HepG2 (cell line): Measurements from ENCODE around the gene KHK. TPM values are rescaled to one million over a fixed set of nuclear protein-coding genes. Genes with fewer than 3 reads are reported as not detected.

Experiments used
- ATAC-seq: fragments of 200-7000 bp; cut with Tn5 transposase; 3 replicates; pipeline ENCODE4 v1.9.1; 2020; ENCODE audit warnings: mild to moderate bottlenecking, moderate library complexity
- BruUV-seq: library from RNA; stranded (reverse); fragments of 400-500 nt; replicated peaks from 2 replicates; lab custom pipeline; 2021; lab: Mats Ljungman, UMichigan
- CTCF ChIA-PET: fragments of 300-600 bp; formaldehyde crosslinking; extraction: SDS; loops from one replicate; lab custom pipeline; 2021; ENCODE audit warnings: low total read pairs, inconsistent platforms, low intra/inter-chr PET ratio; lab: Yijun Ruan, JAX
- POLR2A ChIA-PET: fragments of 350-600 bp; sonication (Branson Sonifier 250); formaldehyde crosslinking; loops from one replicate; lab custom pipeline; 2020; ENCODE audit warnings: antibody characterized with exemption, inconsistent platforms; lab: Yijun Ruan, JAX
- DNase-seq: peaks from one replicate; pipeline ENCODE4 v3.0.0-alpha.2; 2015; ENCODE audit warnings: low spot score
- FAIRE-seq: peaks from 3 replicates; lab custom pipeline; 2011; peaks lifted over from hg19 to GRCh38; lab: Jason Lieb, UNC
- H2AFZ ChIP-seq: one replicate; pipeline ENCODE4 v1.6.1; 2011; ENCODE audit warnings: low read length, inconsistent platforms
- H3K27ac ChIP-seq: fragments of 300-600 bp; 3 replicates; pipeline ENCODE4 v1.8.0; 2011; ENCODE audit warnings: mixed run types, mild to moderate bottlenecking, mixed read lengths, low read length, inconsistent platforms; ENCODE audit not compliant: insufficient read depth; ENCODE audit errors: extremely low read length
- H3K27me3 ChIP-seq, 2 experiments: fragments of 200-600 bp in 1 of 2; 2 replicates in 1 of 2; 3 replicates in 1 of 2; pipeline versions ENCODE4 v1.6.0 to v1.8.0; 2011; ENCODE audit warnings: low read length in 2 of 2, mild to moderate bottlenecking in 2 of 2, moderate library complexity in 2 of 2, inconsistent platforms in 1 of 2; ENCODE audit not compliant: insufficient read depth in 2 of 2, control insufficient read depth in 1 of 2
- H3K36me3 ChIP-seq, 2 experiments: fragments of 200-600 bp in 1 of 2; replicated peaks in 1 of 2; 2 replicates in 1 of 2; 3 replicates in 1 of 2; pipeline versions ENCODE4 v1.5.1 to v1.8.0; 2011; ENCODE audit warnings: low read length in 2 of 2, inconsistent platforms in 1 of 2; ENCODE audit not compliant: insufficient read depth in 2 of 2, control insufficient read depth in 1 of 2
- H3K4me1 ChIP-seq: 2 replicates; pipeline ENCODE4 v1.5.1; 2012; ENCODE audit warnings: low read length, inconsistent platforms; ENCODE audit not compliant: insufficient read depth
- H3K4me2 ChIP-seq: 2 replicates; pipeline ENCODE4 v1.6.0; 2011; ENCODE audit warnings: low read depth, low read length, inconsistent platforms
- H3K4me3 ChIP-seq, 3 experiments: fragments of 200-600 bp in 1 of 3; sonication (generic), shearing (Covaris generic) in 1 of 3; replicated peaks in 1 of 3; 2 replicates each; pipeline ENCODE4 v1.5.1; 2011 to 2016; ENCODE audit warnings: low read length in 3 of 3, inconsistent platforms in 2 of 3, low read depth in 2 of 3, mild to moderate bottlenecking in 2 of 3, control low read depth in 1 of 3, mixed read lengths in 1 of 3; ENCODE audit not compliant: insufficient read depth in 1 of 3
- H3K79me2 ChIP-seq: one replicate; pipeline ENCODE4 v1.6.1; 2011; ENCODE audit warnings: low read length, inconsistent platforms; ENCODE audit not compliant: insufficient read depth
- H3K9ac ChIP-seq: 2 replicates; pipeline ENCODE4 v1.6.0; 2011; ENCODE audit warnings: mild to moderate bottlenecking, low read depth, low read length, inconsistent platforms; ENCODE audit not compliant: insufficient read depth
- H3K9me3 ChIP-seq: 2 replicates; pipeline ENCODE4 v1.5.1; 2012; ENCODE audit warnings: mild to moderate bottlenecking, low read length
- H4K20me1 ChIP-seq: 2 replicates; pipeline ENCODE4 v1.6.0; 2011; ENCODE audit warnings: inconsistent platforms, mild to moderate bottlenecking, low read length, moderate library complexity; ENCODE audit not compliant: insufficient read depth
- ATAD3A ChIP-seq: sonication (generic); formaldehyde crosslinking; IDR thresholded peaks from 2 replicates; pipeline ENCODE4 v1.4.0; 2020; ENCODE audit warnings: missing genetic modification reagents
- ONECUT2 ChIP-seq: sonication (generic); formaldehyde crosslinking; IDR thresholded peaks from 2 replicates; pipeline ENCODE4 v1.4.0; 2020; ENCODE audit warnings: missing genetic modification reagents
- SMAD1 ChIP-seq: sonication (generic); formaldehyde crosslinking; IDR thresholded peaks from 2 replicates; pipeline ENCODE4 v1.4.0; 2020; ENCODE audit warnings: missing genetic modification reagents, low read depth, mild to moderate bottlenecking, borderline replicate concordance
- TBX2 ChIP-seq: sonication (generic); formaldehyde crosslinking; IDR thresholded peaks from 2 replicates; pipeline ENCODE4 v1.5.0; 2020; ENCODE audit warnings: missing genetic modification reagents, mild to moderate bottlenecking, borderline replicate concordance
- ZFX ChIP-seq: sonication (generic); formaldehyde crosslinking; IDR thresholded peaks from 2 replicates; pipeline ENCODE4 v1.4.0; 2020; ENCODE audit warnings: mild to moderate bottlenecking, low read depth, missing genetic modification reagents, moderate library complexity
- WGBS: methylation state at CpG from one replicate; pipeline ENCODE4 v1.1.6; 2017; ENCODE audit warnings: low lambda C conversion rate; 5-methylcytosine and 5-hydroxymethylcytosine counted together
- in situ Hi-C: cut with HindIII; loops from 2 replicates; pipeline ENCODE4 v1.10.0; 2017; ENCODE audit warnings: low pct_unique_long_range_greater_than_20kb; ENCODE audit not compliant: extremely low pct_ligation_motif_present
- intact Hi-C: fragments of 100-400 bp; cut with micrococcal nuclease; formaldehyde crosslinking; loops from one replicate; pipeline ENCODE4 v1.10.0; 2022; ENCODE audit not compliant: unreplicated experiment
- polyA plus RNA-seq, 8 experiments: library from polyadenylated mRNA; depleted of rRNA in 3 of 8; stranded (reverse) in 7 of 8; unstranded in 1 of 8; fragments of >200 nt; fragmentation: Illumina TruSeq in 4 of 8; extraction: Trizol in 4 of 8; gene quantifications; 2 replicates each; pipeline versions ENCODE4 v1.2.1 to v1.2.3, GENCODE V29; 2011 to 2016; ENCODE audit warnings: low read depth in 4 of 8, missing spikeins in 1 of 8, mixed read lengths in 1 of 8; ENCODE audit not compliant: insufficient read depth in 1 of 8
- total RNA-seq, 5 experiments: library from RNA; depleted of rRNA; stranded (reverse); fragments of >200 nt; fragmentation: Illumina TruSeq; extraction: Trizol; gene quantifications; 2 replicates each; pipeline ENCODE4 v1.2.3, GENCODE V29; 2016; ENCODE audit warnings: low read depth in 1 of 5
- TF ChIP-seq, protein P1 (sequence below): sonication (generic); formaldehyde crosslinking; IDR thresholded peaks from 2 replicates; pipeline ENCODE4 v1.9.0; 2021; ENCODE audit warnings: missing genetic modification reagents, mild to moderate bottlenecking, borderline replicate concordance
- TF ChIP-seq, protein P2 (sequence below): sonication (generic); formaldehyde crosslinking; IDR thresholded peaks from 2 replicates; pipeline ENCODE4 v1.5.1; 2020; ENCODE audit warnings: mild to moderate bottlenecking, missing genetic modification reagents, moderate library complexity

KHK gene
- total and polyA plus RNA-seq, 2 of the 13 experiments (the other 11 are each of a cell fraction or from before 2014, with no cell fraction given): 40.9 to 99.2 TPM

DNA sequence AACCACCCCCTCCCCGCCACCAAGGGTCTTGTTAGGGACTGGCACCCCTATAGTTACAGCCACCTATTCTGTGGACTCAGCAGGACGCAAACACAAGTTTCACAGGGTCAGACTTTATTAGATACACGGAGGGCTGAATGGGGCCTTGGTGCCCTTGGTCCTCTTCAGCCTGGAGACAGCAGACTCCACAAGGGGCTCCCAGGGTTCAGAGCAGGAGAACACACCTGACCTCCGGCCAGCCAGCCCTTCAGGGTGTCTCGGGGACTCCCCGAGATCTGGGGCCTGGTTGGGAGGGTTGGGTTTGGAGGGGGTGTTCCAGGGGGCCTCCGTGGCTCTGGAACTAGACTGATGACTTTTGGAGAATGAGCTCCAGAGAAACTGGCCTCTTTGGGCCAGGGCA, 50.2 kb downstream of the KHK start:
- peaks cover 47% of the 10 kb centered on the region for H3K4me1 ChIP-seq
- no peak overlapping the region for H3K4me2 ChIP-seq
- no TSS peak for BruUV-seq
- DNase-seq: no peak
- 82% methylated on average over 5 of the region's 7 CpGs for WGBS
- ATAC-seq: no peak
- peaks cover 6 to 21% of the 10 kb centered on the region in 2 experiments; a peak in 3 of 5 replicates for H3K27me3 ChIP-seq
- H3K9ac ChIP-seq: no peak overlapping the region
- intact Hi-C loops: no loop called here
- no peaks in the 10 kb centered on the region for H3K9me3 ChIP-seq
- TF ChIP-seq, protein P1, sequence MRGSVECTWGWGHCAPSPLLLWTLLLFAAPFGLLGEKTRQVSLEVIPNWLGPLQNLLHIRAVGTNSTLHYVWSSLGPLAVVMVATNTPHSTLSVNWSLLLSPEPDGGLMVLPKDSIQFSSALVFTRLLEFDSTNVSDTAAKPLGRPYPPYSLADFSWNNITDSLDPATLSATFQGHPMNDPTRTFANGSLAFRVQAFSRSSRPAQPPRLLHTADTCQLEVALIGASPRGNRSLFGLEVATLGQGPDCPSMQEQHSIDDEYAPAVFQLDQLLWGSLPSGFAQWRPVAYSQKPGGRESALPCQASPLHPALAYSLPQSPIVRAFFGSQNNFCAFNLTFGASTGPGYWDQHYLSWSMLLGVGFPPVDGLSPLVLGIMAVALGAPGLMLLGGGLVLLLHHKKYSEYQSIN (CRISPR knock-in tag): no peak
- TF ChIP-seq SMAD1 (CRISPR knock-in tag) (0 out of 2 replicates have a peak, but pooled peaks have one; percentile 11), TBX2 (CRISPR knock-in tag) (0 out of 2 replicates have a peak, but pooled peaks have one; percentile 11)
- TF ChIP-seq, all 625 proteins: peak for 2
- H3K27ac ChIP-seq: no peak overlapping the region
- H3K36me3 ChIP-seq: peaks cover 10 to 17% of the 10 kb centered on the region in 2 experiments
- ChIA-PET POLR2A (interaction anchor here (0.6 to 2.2 kb wide), 2 partner anchors 14 to 116 kb away, joined by 3 to 7 read pairs; partner anchors contain the start of gene ABHD1), CTCF (no interaction called here)
- no peak for FAIRE-seq
- no peak overlapping the region for H3K4me3 ChIP-seq
- in situ Hi-C loops: no loop called here
- peaks cover 22% of the 10 kb centered on the region for H3K79me2 ChIP-seq
- H4K20me1 ChIP-seq: no peaks in the 10 kb centered on the region; the same call in 1 of the 2 replicates
- no peak overlapping the region for H2AFZ ChIP-seq

DNA sequence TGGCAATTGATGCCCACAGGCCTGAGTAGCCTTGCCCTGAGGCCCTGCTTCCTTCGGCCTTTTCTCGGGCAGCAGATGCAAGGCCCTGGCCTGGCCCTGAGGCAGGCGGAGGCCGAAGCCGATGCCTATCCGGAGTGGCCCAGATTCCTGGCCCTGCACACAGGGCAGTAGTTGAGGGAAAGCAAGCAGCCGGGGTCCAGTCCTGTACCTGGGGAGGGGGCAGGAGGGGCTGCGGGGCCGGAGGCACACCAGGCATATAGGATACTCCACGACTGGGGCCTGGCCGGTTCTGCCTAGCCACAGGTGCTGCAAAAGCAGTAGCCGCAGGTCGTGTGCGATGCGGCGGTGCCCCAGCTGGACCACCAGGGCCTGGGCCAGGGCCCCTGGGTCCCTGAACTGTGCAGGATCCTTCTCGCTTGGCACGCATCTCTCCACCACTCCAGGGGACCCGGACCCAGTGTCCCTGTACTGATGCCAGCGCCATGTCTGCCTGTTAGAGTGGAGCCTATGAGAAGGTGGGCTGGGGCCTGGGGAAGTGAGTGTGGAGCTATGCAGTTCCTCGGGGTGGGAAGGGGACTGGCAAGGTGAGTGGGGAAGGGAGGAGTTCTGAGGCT, 50.9 kb downstream of the KHK start:
- Histone ChIP-seq H3K27ac (no peak overlapping the region), H3K9me3 (no peaks in the 10 kb centered on the region), H3K79me2 (peaks cover 20% of the 10 kb centered on the region), H3K9ac (no peak overlapping the region), H2AFZ (peak overlapping the region; percentile 33), H3K4me2 (no peak overlapping the region), H3K4me1 (peaks cover 40% of the 10 kb centered on the region)
- FAIRE-seq: no peak
- in situ Hi-C loops: no loop called here
- POLR2A ChIA-PET: interaction anchor here (0.6 to 2.2 kb wide), 2 partner anchors 14 to 39 kb away, joined by 4 to 7 read pairs; partner anchors contain the start of gene ABHD1
- BruUV-seq: no TSS peak
- no peak; the same call in 2 of the 3 replicates for ATAC-seq
- TF ChIP-seq ONECUT2: no peak
- TF ChIP-seq ZFX (CRISPR knock-in tag): 0 out of 2 replicates have a peak, but pooled peaks have one; percentile 31
- TF ChIP-seq ATAD3A: no peak
- TF ChIP-seq, protein P2, sequence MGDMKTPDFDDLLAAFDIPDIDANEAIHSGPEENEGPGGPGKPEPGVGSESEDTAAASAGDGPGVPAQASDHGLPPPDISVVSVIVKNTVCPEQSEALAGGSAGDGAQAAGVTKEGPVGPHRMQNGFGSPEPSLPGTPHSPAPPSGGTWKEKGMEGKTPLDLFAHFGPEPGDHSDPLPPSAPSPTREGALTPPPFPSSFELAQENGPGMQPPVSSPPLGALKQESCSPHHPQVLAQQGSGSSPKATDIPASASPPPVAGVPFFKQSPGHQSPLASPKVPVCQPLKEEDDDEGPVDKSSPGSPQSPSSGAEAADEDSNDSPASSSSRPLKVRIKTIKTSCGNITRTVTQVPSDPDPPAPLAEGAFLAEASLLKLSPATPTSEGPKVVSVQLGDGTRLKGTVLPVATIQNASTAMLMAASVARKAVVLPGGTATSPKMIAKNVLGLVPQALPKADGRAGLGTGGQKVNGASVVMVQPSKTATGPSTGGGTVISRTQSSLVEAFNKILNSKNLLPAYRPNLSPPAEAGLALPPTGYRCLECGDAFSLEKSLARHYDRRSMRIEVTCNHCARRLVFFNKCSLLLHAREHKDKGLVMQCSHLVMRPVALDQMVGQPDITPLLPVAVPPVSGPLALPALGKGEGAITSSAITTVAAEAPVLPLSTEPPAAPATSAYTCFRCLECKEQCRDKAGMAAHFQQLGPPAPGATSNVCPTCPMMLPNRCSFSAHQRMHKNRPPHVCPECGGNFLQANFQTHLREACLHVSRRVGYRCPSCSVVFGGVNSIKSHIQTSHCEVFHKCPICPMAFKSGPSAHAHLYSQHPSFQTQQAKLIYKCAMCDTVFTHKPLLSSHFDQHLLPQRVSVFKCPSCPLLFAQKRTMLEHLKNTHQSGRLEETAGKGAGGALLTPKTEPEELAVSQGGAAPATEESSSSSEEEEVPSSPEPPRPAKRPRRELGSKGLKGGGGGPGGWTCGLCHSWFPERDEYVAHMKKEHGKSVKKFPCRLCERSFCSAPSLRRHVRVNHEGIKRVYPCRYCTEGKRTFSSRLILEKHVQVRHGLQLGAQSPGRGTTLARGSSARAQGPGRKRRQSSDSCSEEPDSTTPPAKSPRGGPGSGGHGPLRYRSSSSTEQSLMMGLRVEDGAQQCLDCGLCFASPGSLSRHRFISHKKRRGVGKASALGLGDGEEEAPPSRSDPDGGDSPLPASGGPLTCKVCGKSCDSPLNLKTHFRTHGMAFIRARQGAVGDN (CRISPR knock-in tag): peak; percentile 45; the same call in 1 of the 2 replicates
- TF ChIP-seq, all 625 proteins: peak for 2
- H3K4me3 ChIP-seq: no peak overlapping the region
- H4K20me1 ChIP-seq: no peaks in the 10 kb centered on the region; the same call in 1 of the 2 replicates
- peaks cover 6 to 21% of the 10 kb centered on the region in 2 experiments; a peak in 3 of 5 replicates for H3K27me3 ChIP-seq
- no peak for DNase-seq
- intact Hi-C loops: no loop called here
- CTCF ChIA-PET: no interaction called here
- WGBS: 80% methylated on average over 16 of the region's 21 CpGs
- peaks cover 3 to 10% of the 10 kb centered on the region in 2 experiments for H3K36me3 ChIP-seq
